D721Med (cell line): ENCODE results near the gene ZAR1.

Experiments
- DNase-seq: peaks from one replicate; pipeline ENCODE4 v3.0.0; 2011; ENCODE audit warnings: low spot score; ENCODE audit not compliant: insufficient read length
- FAIRE-seq: peaks from 2 replicates; lab custom pipeline; 2011; peaks lifted over from hg19 to GRCh38; lab: Jason Lieb, UNC
- TF ChIP-seq, protein P1 (sequence below): IDR thresholded peaks from 2 replicates; pipeline ENCODE4 v1.5.1; 2012; ENCODE audit warnings: mild to moderate bottlenecking, control low read depth; ENCODE audit not compliant: insufficient read depth; ENCODE audit errors: missing control alignments

The ZAR1 gene

DNA sequence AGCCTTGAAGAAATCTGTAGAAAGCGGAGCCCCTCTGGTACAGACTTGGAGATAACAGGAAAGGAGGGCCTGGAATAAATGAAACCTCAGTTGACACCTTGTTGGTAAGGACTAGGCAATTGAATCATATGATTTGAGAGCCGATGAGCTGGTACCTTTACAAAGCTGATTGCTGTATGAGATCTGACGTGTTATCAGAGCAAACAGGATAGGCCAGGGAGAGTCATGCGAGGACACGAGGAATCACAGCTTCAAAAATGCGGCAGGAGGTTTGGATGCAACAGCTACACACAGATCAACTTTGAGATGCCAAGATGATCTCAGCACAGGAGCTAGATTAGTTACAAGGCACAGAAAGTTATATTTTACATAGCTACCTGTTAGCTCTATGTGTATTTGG is 14.3 kb upstream of the ZAR1 start:
- FAIRE-seq = no peak
- no peak for DNase-seq
- TF ChIP-seq, protein P1, sequence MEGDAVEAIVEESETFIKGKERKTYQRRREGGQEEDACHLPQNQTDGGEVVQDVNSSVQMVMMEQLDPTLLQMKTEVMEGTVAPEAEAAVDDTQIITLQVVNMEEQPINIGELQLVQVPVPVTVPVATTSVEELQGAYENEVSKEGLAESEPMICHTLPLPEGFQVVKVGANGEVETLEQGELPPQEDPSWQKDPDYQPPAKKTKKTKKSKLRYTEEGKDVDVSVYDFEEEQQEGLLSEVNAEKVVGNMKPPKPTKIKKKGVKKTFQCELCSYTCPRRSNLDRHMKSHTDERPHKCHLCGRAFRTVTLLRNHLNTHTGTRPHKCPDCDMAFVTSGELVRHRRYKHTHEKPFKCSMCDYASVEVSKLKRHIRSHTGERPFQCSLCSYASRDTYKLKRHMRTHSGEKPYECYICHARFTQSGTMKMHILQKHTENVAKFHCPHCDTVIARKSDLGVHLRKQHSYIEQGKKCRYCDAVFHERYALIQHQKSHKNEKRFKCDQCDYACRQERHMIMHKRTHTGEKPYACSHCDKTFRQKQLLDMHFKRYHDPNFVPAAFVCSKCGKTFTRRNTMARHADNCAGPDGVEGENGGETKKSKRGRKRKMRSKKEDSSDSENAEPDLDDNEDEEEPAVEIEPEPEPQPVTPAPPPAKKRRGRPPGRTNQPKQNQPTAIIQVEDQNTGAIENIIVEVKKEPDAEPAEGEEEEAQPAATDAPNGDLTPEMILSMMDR = no peak

DNA sequence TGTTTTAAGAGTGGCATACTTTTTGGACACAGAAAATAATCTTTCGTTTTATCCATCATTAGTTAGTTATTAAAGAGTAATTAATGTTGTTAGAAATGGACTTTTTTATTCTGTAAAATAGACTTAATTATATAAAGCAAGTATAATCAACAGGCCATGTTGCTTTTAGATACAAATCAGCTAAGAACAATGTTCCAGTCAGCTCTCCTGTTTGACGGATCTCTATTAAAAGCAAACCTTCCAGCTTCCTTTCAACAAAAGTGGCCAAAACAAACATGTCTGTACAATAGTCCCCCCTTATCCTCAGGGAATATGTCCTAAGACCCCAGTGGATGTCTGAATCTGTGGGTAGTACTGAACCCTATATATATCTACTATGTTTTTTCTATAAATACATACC is 11.8 kb upstream of the ZAR1 start:
- DNase-seq (no peak), FAIRE-seq (no peak)
- TF ChIP-seq, protein P1 = no peak

DNA sequence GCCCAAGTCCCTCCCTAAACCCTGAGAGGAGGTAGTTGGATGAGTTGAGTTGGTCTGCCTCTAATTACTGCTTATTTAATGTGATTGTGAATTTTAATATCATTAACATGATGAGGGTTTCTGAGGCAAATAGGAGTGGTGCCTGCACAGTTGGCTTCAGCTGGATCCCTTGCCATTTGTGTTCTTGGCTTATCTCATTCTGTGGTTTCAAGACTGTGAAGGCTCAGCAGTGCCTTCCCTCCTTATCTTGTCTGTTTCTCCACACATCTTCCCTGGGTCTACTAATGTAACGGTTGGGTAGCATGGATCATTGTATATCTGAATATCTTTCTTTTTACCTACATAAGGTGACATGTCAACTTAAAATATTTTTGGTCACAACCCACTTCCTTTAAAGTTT is 8.5 kb upstream of the ZAR1 start:
- DNase-seq (no peak), FAIRE-seq (no peak)
- TF ChIP-seq, protein P1 = no peak

GRCh38 chr4:48483006-48483776 is 6.9 kb upstream of the ZAR1 start, which contains the start of gene SLC10A4:
TSS of gene SLC10A4 (plus strand) at chr4:48483343. CDS start at chr4:48483562, 219 bp downstream.
- TF ChIP-seq, protein P1 = no peak
- no peak for FAIRE-seq
- peak; percentile 45 for DNase-seq

DNA sequence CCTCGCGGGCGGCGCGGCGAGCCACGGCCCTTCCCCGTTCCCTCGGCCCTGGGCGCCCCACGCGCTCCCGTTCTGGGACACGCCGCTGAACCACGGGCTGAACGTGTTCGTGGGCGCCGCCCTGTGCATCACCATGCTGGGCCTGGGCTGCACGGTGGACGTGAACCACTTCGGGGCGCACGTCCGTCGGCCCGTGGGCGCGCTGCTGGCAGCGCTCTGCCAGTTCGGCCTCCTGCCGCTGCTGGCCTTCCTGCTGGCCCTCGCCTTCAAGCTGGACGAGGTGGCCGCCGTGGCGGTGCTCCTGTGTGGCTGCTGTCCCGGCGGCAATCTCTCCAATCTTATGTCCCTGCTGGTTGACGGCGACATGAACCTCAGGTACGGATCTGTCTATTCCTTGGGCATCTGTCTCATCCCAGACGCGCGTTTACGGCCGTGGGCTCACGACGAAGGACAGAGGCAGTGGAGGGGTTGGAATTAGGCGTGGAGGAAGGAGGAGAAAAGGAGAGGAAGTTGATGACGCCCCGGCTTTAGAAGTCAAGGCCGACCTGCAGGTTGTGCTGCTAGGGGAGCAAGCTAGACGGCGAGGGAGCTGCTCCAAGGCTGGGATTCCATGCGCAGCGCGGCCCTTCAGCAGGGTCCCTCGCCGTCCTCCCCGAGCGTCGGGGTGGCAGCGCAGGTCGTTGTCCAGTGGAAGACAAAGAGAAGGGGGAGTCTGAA is 6.1 kb upstream of the ZAR1 start:
- TF ChIP-seq, protein P1 = no peak
- no peak for FAIRE-seq
- DNase-seq = no peak

- DNase-seq (no peak), FAIRE-seq (no peak)
- TF ChIP-seq, protein P1 = no peak
Measured at GRCh38 chr4:48484494-48485168, 5.4 kb upstream of the ZAR1 start.
